Fibroblast of villous mesenchyme (primary cell): ENCODE data around the gene HOATZ. TPM values are rescaled to one million over a fixed set of nuclear protein-coding genes. Genes with fewer than 3 reads are reported as not detected.
A peak's percentile ranks its signal among the peaks of the same experiment; 100 is the strongest.

Source experiments
- DNase-seq: peaks from one replicate; pipeline ENCODE4 v3.0.0-alpha.2; 2010; ENCODE audit warnings: low read depth
- H3K4me3 ChIP-seq: 2 replicates; pipeline ENCODE4 v1.5.1; 2011; ENCODE audit warnings: low read depth, mild to moderate bottlenecking, low read length
- CTCF ChIP-seq: IDR thresholded peaks from 2 replicates; pipeline ENCODE4 v1.5.1; 2012; ENCODE audit warnings: low read depth, mild to moderate bottlenecking, low read length; ENCODE audit not compliant: insufficient read depth
- small RNA-seq: library from RNA; depleted of rRNA; stranded (forward); fragments of <200 nt; gene quantifications from one replicate; pipeline ENCODE3, GENCODE V24; 2012
- total RNA-seq: library from RNA; depleted of rRNA; stranded (reverse); fragments of >200 nt; gene quantifications from 2 replicates; pipeline ENCODE4 v1.2.3, GENCODE V29; 2012

HOATZ gene
- total RNA-seq, 1 donor: not detected

- no peak for TF ChIP-seq CTCF
- DNase-seq: no peak
- H3K4me3 ChIP-seq: no peak overlapping the region
Observed at GRCh38 chr11:111582163-111582562, 67.6 kb downstream of the HOATZ start.

GRCh38 chr11:111582881-111583280, 68.3 kb downstream of the HOATZ start:
- no peak for TF ChIP-seq CTCF
- DNase-seq: peak; percentile 64
- no peak overlapping the region for H3K4me3 ChIP-seq

- no peak for TF ChIP-seq CTCF
- peak; percentile 34 for DNase-seq
- H3K4me3 ChIP-seq: no peak overlapping the region
Observed at GRCh38 chr11:111585371-111585770, 70.8 kb downstream of the HOATZ start.

GRCh38 chr11:111586388-111586831, 71.8 kb downstream of the HOATZ start:
- TF ChIP-seq CTCF: peak; percentile 61
- peak; percentile 65 for DNase-seq
- no peak overlapping the region for H3K4me3 ChIP-seq

Small RNAs within 50 kb of the gene (small RNA-seq; reads per million reads assigned to genes)
- gene MIR34B: 89.7 reads per million, percentile 97 among the genes with 10 or more reads in this experiment
- gene MIR34C: 85.1 reads per million, percentile 97 among the genes with 10 or more reads in this experiment

Other genes with a start within 250 kb of the HOATZ start
- not detected in 2 replicates for gene POU2AF3, start 216.2 kb upstream of the HOATZ start, total RNA-seq
- gene POU2AF1, start 135.5 kb upstream of the HOATZ start, total RNA-seq: not detected in 2 replicates
- gene BTG4, start 2.4 kb upstream of the HOATZ start, total RNA-seq: not detected in 2 replicates
- gene LAYN, start 25.9 kb downstream of the HOATZ start, total RNA-seq: 41.9 and 66.5 TPM in 2 replicates
- gene SIK2, start 87.7 kb downstream of the HOATZ start, total RNA-seq: 8.1 and 16.0 TPM in 2 replicates